HG02588 (cell line): ENCODE results near the gene RER1.

ENCODE experiments used
- ATAC-seq: cut with Tn5 transposase; IDR thresholded peaks from one replicate; pipeline ENCODE4 v1.9.1; 2021; ENCODE audit warnings: mild to moderate bottlenecking, moderate library complexity; ENCODE audit not compliant: unreplicated experiment

The RER1 gene

DNA sequence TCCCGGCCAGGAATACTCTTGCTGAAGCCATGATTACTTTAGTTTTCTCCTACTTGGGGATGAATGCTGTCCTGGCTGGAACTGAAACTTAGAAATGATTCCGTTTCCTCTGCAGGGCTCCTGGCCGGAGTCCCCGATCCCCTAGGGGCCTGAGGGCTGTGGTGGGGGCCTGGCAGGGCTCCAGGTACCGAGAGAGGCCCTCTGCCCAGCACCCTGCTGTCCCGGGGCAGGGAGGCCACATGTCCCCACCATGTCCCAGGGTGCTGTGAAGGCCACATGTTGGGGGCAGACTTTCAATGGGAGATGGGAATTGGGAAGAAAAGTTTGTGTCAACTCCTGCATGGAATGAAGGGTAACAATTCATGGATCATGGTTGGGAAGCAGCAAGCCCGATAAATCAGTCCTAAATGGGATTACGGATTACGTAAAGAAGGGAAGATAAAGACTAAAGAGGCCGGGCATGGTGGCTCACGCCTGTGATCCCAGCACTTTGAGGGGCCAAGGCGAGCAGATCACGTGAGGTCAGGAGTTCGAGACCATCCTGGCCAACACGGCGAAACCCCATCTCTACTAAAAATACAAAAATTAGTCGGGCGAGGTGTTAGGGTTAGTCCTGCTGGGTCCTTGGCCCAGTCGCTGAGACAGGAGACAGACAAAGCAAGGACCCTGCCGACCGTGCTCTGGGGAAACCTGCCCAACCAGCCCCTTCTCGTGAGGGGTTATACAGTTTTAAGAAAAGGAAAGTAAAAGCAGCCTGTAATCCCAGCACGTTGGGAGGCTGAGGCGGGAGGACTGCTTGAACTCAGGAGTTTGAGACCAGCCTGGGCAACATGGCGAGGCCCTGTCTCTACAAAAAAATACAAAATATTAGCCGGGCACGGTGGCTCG is 37.8 kb upstream of the RER1 start:
- no peak for ATAC-seq

DNA sequence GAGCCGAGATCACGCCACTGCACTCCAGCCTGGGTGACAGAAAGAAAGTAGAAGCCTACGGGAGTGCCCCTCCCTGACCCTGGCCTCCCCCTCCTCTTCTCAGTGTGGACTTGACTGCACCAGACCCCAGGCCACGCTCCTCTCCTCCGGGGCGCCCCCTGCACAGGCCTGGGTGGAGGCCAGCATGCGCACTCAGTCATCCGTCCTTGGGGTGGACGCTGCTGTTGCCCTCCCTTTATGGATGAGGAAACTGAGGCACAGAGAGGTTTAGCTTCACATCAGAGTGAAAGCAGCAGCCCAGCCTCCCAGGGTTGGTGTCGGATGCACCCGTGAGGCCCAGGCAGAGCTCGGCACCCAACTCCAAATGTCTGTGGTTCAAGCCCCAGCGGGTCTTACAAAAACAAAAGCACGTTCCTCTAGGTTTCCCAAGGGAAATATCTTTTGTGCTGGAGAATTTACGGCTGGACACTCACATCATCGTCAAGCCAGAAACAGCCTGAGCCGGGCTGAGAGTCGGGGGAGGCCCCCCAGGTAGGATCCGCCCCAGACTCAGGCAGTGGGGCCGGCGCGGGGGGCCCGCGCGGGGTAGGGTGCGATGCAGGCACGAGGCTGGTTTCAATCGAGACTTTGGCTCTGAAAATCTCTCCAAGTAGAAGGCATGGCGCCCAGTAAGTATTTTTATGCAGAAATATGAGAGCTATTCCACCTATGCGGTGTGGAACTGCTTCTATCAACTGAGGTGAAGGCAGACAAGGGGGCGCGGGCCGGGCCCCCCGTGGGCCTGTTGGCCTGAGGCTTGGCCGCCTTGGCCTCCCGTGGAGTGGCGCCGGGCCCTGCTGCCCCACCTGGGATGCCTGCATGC is 36.9 kb upstream of the RER1 start:
- ATAC-seq, result no peak

DNA sequence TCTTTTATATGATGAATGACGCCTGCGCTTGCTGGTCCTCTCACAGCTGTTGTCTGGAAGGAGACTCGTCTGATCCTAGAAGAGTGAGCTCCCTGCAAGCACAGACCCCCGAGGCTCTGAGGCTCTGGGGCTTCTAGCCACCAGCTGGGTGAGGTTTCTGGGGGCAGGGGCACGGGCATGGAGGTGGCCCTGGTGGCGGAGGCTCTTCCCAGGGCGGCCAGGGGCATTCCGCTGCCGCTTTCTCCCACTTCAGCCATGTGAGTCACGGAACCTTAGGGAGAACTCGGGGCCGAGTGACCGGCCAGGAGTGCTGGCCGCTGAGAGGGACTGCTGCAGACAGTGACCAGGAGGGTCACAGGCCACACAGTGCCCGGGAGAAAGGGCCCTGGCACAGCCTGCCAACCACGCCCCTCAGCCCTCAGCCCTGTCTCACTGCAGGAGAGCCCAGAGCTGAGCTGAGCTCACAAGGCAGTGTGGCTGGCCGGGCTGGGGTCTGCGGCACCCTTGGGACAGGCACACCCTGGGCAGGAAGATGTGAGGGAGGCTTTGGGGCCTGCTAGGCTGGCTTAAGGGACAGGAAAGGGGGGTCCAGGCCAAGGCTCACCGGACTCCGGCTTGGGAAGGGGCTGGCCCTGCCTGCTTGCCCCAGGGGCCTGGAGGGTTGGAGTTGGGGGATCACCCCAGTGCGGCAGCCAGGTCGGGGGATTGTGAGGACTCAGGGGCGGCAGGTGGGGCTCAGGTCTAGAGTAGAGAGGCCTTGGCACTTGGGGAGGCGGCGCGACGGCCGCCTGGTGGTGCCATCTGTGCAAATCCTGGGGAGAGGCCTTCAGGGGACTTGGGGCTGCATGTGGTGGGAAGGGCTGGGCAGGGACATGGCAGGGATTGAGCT is 36.0 kb upstream of the RER1 start:
- ATAC-seq, result no peak

DNA sequence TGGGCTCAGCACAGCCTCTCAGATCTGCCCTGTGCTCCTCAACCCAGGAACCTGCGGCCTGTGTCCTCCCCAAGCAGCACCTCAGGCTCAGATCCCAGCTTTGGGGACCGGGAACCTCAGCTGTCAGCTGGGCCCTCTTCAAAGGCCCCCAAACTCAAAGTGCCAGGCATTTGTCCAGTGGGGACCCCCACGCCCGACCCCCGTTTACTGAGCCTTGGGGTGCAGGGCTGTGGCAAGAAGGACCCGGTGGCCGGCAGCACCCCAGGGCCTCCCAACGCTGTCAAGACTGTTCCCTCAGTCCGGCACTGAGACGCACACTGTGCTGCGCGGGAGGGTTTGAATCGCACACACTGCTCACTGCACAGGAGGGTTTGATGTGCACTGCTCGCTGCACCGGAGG is 35.2 kb upstream of the RER1 start:
- no peak for ATAC-seq

DNA sequence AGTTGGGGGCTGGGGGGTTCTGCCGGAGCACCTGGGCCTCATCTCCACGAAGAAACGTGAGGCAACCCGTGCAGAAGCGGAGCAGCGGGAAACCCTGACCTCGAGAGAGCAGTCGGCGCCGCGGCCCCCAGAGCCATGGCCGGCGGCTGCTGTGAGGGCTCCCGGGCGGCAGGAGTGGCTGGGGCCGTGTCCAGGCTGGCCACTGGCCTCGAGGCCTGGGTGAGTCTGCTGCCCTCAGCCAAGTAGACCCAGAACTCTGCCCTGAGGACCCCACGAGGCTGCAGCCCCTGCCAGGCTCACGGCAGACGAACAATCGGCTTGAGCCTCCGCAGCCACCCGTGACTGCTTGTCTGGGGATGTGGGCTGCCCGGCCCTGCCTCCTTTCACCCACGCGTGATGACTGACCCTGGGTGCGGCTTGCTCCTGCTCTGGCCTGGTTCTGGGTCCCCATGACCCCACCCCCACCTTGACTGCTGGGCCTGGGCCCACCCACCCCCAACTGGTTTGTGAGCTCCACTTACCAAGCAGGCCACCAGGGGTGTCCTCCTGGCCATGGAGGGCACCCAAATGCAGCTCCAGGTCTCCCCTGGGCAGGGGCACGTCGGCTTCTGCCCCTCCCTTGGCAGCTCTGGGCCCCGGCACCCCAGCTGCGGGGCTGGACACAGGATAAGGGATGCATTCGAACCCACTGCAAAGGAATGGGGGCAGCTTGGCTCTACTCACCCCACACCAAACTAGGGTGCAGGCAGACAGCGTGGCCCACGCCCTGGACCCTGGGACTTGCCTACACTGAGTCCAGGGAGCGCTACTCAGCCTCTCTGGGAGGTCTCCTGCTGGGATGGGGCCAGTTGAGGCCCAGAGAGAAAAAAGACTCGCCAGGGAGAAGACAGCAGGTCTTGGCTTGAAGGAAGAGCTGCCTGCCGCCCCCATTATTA is 34.5 kb upstream of the RER1 start:
- no peak for ATAC-seq

DNA sequence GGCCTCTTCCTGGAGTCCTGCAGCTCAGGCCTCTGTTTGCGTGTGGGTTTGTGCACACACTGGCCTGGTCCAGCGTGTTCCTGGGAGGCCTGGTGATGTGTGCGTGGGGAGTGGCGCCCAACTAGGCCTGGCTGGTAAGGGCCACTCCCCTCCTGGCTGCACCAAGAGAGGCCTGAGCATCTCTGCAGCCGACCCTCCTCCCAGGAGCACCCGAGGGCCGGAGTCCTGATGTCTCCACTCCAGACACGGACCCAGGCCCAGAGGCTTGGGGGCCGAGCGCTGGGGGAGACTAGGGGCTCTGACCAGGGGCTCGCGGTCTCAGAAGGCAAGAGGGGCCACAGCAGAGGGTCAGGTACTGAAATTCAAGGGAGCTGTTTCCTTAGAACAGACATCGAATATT is 33.6 kb upstream of the RER1 start:
- ATAC-seq, result no peak

DNA sequence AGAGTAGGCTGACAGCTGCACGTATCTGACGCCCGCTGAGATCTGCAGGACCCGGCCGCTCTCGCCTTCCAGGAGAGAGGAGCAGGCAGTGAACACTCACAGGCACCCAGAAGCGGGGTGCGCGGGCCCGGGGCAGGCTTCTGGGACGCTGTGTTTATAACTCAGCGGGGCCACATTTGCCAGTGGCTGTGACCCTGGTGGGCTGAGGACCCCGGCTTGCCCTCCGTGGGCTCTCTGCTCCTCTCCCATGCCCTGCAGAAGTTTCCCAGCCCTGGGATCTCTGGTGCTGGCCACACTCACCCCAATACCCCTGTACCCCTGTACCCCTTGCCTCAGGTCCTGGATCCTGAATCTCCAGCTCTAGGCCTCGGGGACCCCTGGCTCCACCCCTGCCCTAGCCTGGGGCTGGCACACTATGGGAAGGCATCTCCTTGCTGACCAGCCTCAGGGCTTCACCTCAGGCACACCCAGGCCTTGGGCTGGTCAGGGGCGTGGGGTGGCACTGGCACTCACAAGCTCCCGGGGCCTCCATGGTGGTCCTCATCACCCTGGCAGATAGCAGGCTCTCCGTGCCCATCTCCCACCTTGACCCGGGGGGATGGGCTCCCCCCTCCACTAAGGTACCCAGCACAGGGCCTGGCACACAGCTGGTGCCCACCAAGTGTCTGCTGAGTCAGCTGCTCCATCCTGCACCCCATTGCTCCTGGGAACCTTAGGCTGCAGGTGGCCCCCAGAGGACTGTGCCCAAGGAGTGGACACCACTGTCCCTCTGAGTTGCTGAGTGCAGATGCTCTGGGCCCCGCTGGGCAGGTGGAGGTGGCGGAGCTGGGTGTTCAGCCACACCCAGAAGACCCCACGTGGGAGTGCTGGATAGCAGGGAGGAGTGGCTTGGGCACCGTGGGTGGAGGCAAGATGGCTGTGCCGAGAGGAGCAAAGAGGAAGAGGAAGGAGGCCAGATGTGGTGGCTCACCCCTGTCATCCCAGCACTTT is 32.7 kb upstream of the RER1 start:
- ATAC-seq, result no peak

DNA sequence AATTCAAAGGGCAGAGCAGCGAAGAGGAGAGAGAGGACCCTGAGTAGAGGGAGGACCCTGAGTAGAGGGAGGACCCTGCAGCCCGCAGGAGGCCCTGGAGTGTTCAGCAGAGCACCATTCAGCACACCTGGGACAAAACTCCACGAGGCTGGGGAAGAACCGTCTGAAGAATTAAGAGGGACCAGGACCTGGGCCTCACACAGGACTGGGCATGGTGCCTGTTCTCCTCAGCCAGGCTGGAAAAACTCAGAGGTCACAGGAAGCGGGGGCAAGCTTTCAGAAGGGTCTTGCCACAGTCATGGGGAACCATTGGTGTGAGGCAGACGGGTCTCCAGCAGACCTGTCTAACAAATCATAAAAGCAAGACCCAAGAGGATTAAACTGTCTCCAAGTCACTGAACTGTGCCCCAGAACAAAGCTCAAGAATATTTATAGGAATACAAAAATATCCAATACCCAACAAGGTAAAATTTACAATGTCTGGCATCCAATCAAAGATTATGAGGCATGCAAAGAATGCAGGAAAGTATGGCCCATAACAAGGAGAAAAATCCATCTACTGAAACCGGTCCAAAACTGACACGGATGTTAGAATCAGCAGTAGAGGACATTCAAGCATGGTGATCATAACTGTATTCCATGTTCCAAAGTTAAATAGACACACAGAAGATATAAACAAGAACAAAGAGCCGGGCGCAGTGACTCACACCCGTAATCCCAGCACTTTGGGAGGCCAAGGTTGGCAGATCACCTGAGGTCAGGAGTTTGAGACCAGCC is 30.9 kb upstream of the RER1 start:
- no peak for ATAC-seq

DNA sequence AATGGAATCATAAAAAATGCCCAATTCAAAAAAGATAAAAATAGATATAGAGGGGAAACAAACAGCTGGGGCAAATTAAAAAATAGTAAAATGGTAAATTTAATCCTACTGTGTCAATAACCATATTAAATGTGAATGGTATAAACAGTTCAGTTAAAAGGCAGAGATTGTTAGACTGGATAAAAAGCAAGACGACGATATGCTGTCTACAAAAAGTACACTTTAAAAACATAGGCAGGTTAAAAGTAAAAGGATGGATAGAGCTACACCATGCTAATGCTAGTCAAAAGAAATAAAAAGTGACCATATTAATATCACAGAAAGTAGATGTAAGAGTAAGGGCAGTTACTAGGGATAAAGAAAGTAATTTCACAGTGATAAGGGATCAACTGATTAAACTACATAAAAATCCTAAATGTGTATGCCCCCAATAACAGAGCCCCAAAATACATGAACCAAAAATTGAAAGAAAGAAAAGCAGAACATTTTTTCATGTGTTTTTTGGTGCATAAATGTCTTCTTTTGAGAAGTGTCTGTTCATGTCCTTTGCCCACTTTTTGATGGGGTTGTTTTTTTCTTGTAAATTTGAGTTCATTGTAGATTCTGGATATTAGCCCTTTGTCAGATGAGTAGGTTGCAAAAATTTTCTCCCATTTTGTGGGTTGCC is 27.7 kb upstream of the RER1 start:
- ATAC-seq, result no peak

DNA sequence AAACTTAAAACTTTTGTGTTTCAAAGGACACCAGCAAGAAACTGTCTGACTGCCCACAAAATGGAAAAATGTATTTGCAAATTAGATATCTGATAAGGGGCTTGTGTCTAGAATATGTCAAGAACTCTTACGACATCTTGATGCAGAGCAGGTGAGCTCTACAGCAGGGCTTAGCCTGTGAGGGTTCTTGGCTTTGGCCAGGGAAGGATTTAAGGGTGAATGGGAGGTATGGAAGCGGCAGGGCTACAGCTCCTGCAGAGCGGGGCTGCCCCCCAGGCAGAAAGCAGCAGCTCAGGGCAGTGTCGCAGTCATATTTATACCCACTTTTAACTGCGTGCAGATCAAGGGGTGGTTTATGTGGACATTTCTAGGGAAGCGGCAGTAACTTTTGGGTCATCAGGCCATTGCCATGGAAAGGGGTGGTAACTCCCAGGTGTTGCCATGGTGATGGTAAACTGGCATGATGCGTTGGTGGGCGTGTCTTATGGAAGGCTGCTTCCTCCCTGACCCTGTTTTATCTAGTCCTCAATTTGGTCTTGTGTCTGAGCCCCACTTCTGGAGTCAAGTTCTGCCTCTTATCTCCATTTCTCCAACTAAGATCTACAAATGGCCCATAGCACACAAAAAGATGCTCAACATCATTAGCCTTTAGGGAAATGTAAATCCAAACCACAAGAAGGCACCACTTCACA is 23.4 kb upstream of the RER1 start:
- no peak for ATAC-seq

DNA sequence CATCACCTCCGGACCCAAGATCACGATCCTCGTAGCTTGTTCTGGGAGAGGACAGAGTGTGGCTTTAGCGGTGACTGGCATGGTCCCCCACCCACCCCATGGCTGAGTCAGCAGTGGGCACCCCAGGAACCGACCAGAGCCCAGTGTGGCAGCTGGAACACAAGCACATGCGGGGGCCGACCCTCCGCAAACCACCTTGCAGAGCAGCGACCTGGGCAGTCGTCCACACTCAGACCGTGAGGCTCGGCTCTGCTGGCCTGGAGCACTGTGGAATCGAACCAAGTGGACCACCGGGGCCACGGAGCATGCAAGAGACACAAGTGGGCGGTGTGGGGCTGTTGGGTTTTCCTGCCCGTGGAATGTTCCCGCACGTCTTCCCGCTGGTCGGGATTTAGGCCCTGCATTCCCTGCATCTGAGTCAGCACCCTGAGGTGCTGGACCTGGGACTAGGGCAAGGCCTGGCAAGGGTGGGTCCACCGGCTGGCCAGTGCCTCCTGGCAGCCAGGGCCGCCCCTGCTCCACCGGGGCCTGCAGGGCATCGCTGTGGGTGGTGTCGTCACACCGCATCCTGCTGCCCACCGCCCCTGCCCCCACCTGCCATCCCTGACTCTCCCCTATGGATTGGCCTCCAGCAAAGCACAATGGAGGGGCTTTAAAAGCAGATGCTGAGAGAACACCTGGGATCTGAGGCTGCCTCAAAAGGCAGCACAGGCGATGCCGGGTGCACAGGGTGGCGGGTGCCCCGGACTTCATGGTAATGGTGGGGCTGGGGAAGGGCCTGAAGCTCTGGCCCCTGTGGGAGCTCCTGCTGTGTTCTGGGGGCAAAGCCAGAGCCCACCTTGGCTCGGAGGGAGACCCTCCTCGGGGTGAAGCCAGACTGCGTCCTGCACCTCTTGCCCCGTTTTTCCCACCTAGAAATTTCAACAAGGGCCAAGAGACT is 18.8 kb upstream of the RER1 start:
- ATAC-seq, result no peak

DNA sequence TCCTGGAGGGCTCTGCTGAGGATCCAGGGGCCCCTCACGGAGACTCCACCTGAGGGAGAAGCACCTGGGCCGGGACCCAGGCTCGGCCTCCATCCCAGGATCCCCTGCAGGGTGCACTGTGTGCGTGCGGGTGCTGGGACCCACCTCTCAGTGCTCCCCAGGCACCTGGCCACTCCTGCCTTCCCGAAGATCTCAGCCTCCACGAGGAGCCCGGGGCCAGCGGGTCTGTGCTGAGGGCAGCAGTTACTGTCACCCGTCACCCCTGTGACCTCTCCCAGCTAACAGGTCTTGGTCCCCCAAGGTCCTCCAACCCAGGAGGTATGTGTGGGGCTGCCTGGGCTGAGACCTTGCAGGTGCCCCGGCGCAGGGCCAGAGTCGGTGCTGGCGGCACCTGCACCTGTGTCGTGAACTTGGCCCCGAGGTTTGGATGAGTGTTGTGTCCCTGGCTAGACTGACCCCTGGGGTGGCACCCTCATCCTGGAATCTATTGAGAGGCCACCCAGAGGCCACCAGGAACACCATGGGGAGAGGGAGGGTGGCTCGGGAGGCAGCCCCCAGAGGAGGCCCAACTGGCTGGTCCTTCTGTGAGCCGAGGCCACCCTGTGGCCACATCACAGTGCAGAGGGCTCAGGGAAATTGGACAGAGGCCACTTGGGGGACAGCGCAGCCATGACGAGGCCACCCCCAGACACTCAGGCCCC is 17.9 kb upstream of the RER1 start:
- ATAC-seq, result no peak

DNA sequence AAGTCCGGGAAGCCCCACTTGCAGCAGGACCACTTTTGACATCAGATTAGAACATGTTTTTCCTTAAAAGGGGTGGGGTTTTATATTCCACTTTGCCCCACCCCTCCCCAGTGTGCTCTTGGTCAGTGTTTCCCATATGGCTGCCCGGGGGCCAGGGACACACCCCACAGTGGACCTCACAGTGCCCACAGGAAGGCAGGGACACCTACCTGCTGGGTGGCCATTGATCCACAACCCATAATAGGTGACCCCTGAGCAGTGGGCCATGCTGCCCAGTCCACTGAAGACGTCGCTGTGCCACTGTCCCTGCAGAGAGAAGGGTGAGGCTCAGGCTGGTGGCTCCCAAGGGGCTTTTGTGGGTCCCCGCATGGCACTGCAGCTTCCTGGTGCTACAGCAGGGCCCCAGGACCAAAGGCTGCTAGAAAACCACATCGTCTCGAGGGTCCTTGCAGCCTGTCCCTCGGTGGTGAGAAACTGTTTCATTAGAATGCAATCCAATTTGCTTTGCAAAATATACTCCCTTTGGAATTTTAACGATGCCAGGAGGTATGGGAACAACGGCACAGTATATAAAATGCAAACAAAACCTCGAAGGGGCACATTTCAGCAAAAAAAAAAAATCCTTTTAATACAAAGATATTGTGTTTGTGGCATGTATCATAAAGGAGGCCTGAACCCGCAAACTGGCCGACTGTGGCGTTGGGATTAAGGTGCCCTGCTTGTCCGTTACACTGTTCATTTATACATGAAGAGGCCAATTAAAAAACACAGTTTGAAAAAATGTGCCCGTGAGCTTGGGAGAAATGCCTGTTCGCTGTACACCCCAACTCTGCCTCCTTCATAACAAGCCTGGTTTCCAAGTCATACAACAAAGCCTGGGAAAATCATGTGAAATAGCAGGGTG is 17.1 kb upstream of the RER1 start:
- no peak for ATAC-seq

DNA sequence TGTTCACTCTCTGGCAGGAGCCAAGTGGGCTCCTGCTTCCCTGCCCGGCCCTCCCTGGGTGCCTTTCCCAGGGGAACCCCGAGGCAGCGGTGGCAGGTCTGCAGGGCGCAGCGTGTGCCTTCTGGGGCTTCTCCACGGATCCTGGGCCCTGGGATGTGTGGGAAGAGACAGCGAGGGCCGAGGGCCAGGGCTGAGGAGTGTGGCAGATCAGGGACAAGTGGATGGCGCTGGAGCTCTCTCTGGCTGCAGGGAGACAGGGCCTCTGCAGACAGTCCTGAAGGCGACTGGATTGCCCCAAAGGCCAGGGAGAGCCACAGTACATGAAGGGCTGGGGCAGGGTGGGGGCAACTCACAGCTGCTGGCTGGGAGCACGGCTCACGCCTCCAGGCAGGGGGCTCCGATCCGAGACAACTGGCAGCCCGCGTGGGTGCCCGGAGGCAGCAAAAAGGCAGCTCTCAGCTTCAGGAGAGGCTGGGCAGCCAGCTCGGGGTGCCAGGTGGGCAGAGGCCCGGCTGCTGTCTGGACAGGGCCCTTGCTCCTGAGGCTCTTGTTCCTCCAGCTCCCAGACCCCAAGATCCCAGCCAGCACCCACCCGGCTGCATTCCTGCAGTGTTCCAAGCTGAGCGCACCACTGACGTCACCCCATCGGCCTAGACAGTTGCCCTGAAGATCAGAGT is 16.3 kb upstream of the RER1 start:
- no peak for ATAC-seq
